Stimulated activated CD8-positive, alpha-beta memory T cell treated with anti-CD3 and anti-CD28 coated beads, Interleukin-7, amount 100 ng/mL, for 24 hours (primary cell): ENCODE results near the gene SEH1L.

Source experiments
- DNase-seq: peaks from one replicate; pipeline ENCODE4 v3.0.0-alpha.2; 2020; ENCODE audit warnings: low read depth

The SEH1L gene

DNA sequence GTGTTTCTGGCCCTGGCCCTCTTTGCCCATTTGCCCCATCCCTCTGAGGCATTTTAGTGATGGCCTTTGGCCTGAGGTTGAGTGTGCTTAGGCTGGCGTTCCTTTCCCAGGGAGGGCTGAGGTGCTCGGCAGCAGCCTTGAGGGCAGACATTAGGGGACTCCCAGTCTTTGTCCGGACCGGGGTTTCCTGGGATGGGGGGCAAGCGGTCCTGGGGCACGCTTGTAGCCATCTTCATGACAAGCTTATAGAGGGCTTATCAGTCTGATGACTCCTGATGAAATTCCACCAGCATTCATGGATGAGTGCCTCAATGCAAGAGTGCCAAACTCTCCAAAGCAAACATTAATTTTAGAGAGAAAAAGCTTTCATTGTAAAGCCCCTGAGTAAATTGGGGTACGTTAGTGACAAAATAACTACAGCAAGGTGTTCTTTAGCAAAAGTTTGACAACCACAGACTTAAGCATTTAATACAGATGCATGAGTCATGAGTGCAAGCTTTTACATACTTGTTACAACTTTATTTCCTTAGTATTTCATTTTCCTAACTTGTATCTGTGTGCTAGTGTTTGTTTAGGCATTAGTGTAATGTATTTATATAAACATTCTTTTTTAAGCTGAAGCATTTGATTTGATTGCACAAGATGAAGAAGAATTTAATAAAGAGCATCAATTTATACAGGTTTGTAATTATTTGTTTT is 89.0 kb downstream of the SEH1L start:
- no peak for DNase-seq
